ENCODE data around the gene TRIM44.
"Not testable (repeated sequence)": the region's sequence is repeated elsewhere in the genome, so short reads cannot be mapped to it uniquely, and the experiment has no call there.

TRIM44 gene

GRCh38 chr11:35632301-35632700 is 30.3 kb upstream of the TRIM44 start:
- DNase-seq (ENCODE audit: low read depth in 2 of 2): no peak

GRCh38 chr11:35633827-35634423 is 28.6 kb upstream of the TRIM44 start:
- no peak for DNase-seq (ENCODE audit: low read depth in 2 of 2)

- no peak for DNase-seq (ENCODE audit: low read depth in 2 of 2)
These were observed 26.6 kb upstream of the TRIM44 start for GRCh38 chr11:35635933-35636332.

GRCh38 chr11:35639591-35640179 is 22.9 kb upstream of the TRIM44 start:
- no peak for DNase-seq (ENCODE audit: low read depth in 2 of 2)

GRCh38 chr11:35641171-35641897 is 21.2 kb upstream of the TRIM44 start:
- DNase-seq (ENCODE audit: low read depth in 2 of 2): no peak

- DNase-seq (ENCODE audit: low read depth in 2 of 2): no peak
These were observed 20.6 kb upstream of the TRIM44 start for GRCh38 chr11:35641964-35642363.

GRCh38 chr11:35647421-35648093 is 15.0 kb upstream of the TRIM44 start:
- DNase-seq (ENCODE audit: low read depth in 2 of 2): no peak

GRCh38 chr11:35650006-35650405 is 12.6 kb upstream of the TRIM44 start:
- no peak for DNase-seq (ENCODE audit: low read depth in 2 of 2)

GRCh38 chr11:35650467-35650866 is 12.1 kb upstream of the TRIM44 start:
- no peak for DNase-seq (ENCODE audit: low read depth in 2 of 2)

- no peak for DNase-seq (ENCODE audit: low read depth in 2 of 2)
These were observed 11.3 kb upstream of the TRIM44 start for GRCh38 chr11:35651263-35651662.

GRCh38 chr11:35652786-35653185 is 9.8 kb upstream of the TRIM44 start:
- DNase-seq (ENCODE audit: low read depth in 2 of 2): not testable (repeated sequence)

GRCh38 chr11:35654711-35655110 is 7.9 kb upstream of the TRIM44 start:
- DNase-seq (ENCODE audit: low read depth in 2 of 2): no peak

GRCh38 chr11:35655254-35655653 is 7.3 kb upstream of the TRIM44 start:
- DNase-seq (ENCODE audit: low read depth in 2 of 2): no peak

- no peak for DNase-seq (ENCODE audit: low read depth in 2 of 2)
These were observed 6.7 kb upstream of the TRIM44 start for GRCh38 chr11:35655856-35656255.

GRCh38 chr11:35658020-35658948 is 4.3 kb upstream of the TRIM44 start:
- DNase-seq (ENCODE audit: low read depth in 2 of 2): no peak

- DNase-seq (ENCODE audit: low read depth in 2 of 2): no peak
These were observed 1.0 kb upstream of the TRIM44 start for GRCh38 chr11:35661534-35661933.

- DNase-seq (ENCODE audit: low read depth in 2 of 2): no peak
These were observed 420 bp upstream of the TRIM44 start for GRCh38 chr11:35662061-35662648.

GRCh38 chr11:35663408-35663702 is 780 bp downstream of the TRIM44 start:
- no peak for DNase-seq (ENCODE audit: low read depth in 2 of 2)

GRCh38 chr11:35664977-35665441 is 2.4 kb downstream of the TRIM44 start:
- DNase-seq (ENCODE audit: low read depth in 2 of 2): no peak

GRCh38 chr11:35667257-35667656 is 4.7 kb downstream of the TRIM44 start:
- DNase-seq (ENCODE audit: low read depth in 2 of 2): no peak

- DNase-seq (ENCODE audit: low read depth in 2 of 2): not testable (repeated sequence)
These were observed 5.8 kb downstream of the TRIM44 start for GRCh38 chr11:35668350-35668749.

Measured in activated CD8-positive, alpha-beta memory T cell treated with anti-CD3 and anti-CD28 coated beads for 4 hours (primary cell).